HG02981 (cell line): ENCODE results near the gene ALKBH2.
"Not testable (repeated sequence)": the region's sequence is repeated elsewhere in the genome, so short reads cannot be mapped to it uniquely, and the experiment has no call there.

Experiments
- ATAC-seq: cut with Tn5 transposase; IDR thresholded peaks from one replicate; pipeline ENCODE4 v1.9.1; 2021; ENCODE audit warnings: mild to moderate bottlenecking, moderate library complexity; ENCODE audit not compliant: unreplicated experiment

The ALKBH2 gene

DNA sequence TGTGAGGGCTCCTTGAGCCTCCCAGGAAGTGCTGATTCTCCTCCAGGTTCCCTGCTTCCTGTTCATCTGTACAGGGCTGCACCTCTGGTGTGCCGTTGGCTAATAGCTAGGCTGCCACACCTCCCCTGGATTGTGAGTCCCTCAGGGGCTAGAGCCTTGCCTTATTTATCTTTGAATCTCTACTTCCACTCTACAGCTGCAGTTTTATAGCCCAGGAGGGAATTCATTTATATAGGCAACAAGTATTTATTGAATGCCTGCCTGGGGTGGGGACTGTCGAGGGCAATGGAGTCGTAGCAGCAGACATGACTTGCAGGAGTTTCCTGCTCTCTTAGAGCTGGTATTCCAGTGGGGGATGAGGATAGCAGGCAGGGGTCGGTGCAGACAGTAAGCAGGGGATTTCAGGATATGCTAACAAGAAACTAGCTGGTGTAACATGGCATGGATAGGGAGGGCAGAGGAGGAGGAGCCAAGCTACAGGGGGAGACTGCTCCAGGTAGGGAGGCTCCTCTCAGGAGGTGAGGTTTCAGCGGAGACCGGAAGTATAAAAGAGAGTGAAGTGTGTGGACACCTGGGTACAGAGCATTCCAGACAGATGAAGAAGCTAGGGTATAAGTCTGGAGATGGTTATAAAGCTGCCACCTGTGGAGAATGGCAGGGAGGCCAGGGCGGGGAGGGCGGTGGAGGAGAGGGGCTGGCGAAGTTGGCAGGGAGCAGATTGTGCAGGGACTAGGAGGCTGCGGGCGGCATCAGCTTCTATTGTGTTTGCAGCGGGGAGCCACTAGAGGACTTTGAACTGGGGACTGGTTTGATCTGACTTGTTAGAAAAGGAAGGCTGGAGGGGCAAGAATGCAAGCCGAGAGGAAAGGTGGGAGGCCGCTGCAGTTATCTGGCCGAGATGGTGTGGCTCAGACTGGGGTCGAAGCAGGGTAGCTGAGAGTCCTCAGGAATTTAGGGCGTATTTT lies 23.7 kb downstream of the ALKBH2 start:
- ATAC-seq: no peak

DNA sequence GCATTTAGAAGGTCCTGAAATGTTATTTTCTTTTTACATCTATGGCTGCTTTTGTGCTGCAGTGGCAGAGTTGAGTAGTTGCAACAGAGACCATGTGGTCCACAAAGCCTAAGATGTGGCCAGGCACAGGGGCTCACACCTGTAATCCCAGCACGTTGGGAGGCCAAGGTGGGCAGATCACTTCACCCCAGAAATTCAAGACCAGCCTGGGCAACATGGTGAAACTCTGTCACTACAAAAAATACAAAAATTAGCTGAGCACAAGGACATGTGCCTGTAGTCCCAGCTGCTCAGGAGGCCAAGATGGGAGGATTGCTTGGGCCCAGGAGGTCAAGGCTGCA lies 27.4 kb downstream of the ALKBH2 start:
- no peak for ATAC-seq

GRCh38 chr12:109065154-109065852 lies 28.0 kb downstream of the ALKBH2 start:
- no peak for ATAC-seq

DNA sequence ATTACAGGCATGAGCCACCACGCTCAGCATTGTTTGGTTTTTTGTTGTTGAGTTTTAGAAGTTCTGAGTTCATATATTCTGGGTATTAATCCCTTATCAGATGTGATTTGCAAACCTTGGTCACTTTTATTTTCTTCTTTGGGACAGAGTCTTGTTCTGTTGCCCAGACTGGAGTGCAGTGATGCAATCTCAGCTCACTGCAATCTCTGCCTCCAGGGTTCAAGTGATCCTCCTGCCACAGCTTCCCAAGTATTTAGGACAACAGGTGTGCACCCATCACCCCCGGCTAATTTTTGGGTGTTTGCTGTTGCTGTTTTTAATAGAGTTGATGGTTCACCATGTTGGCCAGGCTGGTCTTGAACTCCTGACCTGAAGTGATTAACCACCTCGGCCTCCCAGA lies 29.1 kb downstream of the ALKBH2 start:
- no peak for ATAC-seq

DNA sequence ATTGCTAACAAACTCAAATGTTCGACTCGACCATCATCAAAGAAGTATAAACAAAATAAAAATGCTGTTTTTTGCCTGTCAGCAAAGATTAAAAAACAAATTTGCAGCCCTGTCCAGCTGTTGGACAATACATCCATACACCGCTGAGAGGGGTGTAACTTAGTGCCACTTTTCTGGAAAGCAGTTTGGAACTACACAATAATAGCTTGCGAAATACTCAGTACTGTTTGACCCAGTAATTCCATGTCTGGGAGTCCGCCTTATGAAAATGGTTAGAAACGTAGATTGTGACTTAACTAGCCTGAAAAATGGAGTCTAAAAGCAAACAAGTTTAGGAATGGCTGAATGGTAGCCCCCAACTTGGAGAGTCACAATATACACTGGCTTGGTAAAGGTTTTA lies 34.5 kb downstream of the ALKBH2 start:
- no peak for ATAC-seq

- no peak for ATAC-seq
Observed at GRCh38 chr12:109057376-109057775, 35.9 kb downstream of the ALKBH2 start.

DNA sequence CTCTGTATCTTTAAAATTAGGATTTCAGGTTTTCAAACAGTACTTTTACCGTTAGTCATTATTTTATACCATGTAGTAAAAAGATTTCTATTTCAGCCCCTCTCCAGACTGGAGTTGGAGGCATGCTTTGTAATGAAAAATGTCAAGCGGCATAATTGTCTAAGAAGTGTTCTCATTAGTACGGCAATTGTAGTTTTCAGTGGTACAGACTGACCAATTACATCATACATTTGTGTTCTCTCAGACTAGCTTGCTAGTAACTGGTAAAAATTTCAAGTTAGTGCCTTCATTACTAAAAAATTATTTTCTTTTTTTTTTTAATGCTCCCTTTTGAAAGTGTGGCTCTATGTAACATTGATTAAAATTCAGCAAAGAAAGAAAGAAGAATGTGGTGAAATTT lies 36.4 kb downstream of the ALKBH2 start:
- no peak for ATAC-seq

DNA sequence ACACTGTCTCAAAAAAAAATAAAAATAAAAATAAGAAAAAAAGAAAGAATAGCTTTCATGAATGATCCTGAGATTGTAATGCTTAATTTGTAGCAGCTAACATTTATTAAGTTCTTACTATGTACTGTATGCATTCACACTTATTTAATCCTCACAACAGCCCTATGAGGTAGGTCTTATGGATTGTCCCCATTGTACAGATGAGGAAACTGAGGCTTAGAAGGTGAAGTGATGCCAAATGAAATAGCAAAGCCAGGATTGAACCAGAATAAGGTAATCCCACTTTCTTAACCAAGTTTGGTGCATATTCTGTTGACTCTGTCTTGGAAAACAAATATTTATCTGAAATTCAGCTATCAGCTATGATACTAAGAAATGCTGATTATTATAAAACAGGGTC lies 38.8 kb downstream of the ALKBH2 start:
- ATAC-seq: no peak

DNA sequence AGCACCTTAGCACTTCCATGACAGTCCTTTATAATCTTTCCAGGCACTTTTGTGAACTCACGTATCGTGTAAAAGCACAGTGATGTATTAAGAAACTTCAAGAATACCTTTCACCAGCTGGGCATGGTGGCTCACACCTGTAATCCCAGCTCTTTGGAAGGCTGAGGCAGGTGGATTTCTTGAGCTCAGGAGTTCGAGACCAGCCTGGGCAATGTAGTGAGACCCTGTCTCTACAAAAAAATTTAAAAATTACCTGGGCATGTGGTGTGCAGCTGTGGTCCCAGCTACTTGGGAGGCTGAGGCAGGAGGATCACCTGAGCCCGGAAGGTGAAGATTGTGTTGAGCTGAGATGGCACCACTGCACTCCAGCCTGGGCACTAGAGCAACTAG lies 39.2 kb downstream of the ALKBH2 start:
- not testable (repeated sequence) for ATAC-seq

- peak; percentile 48 for ATAC-seq
Observed at GRCh38 chr12:109053382-109054123, 39.7 kb downstream of the ALKBH2 start.

DNA sequence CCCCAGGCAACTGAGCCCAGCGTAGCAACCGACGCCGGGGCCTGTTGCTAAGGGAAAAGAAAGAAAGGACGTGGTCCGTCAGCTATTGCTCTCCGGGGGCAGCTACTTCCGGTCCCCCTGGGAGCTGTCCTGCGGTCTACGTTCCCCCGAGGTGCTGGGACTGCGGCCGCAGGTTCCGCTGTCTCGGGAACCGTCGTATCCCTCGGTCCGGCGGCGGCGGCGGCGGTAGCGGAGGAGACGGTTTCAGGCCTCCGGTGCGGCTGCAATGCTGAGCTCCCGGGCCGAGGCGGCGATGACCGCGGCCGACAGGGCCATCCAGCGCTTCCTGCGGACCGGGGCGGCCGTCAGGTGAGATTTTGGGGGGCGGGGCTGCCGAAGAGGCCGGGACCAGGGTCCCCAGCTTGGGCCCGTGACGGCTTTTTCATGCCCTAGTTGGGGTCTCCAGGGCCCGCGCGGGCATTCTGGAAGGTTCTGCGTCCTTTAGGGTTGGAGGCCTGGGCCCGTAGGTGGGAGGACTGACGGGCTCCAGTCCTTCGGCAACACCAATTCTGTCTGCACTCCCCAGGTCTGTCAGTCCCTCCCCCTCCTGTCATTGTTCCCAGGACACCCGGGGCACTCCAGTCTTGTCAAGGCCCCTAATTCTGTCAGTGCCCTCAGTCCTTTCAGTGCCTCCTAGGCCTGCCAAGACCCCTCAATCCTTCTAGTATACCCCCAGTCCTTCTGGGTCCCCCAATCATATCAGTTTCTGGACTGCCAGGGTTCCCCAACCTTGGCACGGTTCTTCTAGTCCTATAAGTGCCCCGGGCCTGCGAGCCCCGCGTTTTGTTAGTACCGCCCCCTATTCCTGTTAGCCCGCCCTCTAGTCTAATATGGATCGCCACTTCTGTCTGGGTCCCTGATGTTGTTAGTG lies 40.6 kb downstream of the ALKBH2 start, which contains the start of gene USP30:
USP30 (plus strand) TSS at position 163 of the 910 bp plus-strand sequence; CDS start at position 266, 103 bp downstream.
- peak; percentile 76 for ATAC-seq

DNA sequence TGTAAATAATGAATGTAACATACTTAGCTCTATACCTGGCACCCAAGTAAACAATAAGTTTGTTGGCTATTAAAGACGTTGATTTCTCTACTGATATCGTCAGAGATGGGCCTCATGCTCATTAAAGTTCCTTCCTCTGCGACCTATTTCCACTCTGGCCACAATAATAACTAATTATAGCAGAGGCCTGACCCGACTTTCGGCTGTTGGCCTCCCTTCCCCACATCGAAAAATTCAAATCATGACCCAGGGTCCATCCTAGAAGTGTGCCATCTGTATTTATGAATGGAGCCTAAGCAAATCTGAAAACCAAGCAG lies 41.2 kb downstream of the ALKBH2 start:
- ATAC-seq: no peak

- ATAC-seq: not testable (repeated sequence)
Observed at GRCh38 chr12:109049794-109050193, 43.5 kb downstream of the ALKBH2 start.

DNA sequence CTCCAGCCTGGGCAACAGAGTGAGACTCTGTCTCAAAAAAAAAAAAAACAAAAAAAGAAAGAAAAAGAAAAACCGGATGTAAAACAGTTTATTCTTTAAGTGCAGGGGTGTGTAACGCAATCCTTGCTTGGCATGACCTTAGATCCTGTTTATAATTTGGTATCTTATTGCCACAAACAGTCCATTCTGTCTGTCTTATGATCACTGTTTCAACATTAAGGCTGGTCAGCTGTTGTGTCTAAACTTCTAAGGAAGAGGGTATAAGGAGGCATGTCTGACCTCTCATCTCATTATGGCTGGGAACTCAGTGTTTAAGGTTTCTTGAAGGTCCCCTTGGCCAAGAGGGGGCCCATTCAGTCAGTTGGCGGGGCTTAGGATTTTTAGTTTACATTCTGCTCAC lies 44.6 kb downstream of the ALKBH2 start:
- ATAC-seq: not testable (repeated sequence)

DNA sequence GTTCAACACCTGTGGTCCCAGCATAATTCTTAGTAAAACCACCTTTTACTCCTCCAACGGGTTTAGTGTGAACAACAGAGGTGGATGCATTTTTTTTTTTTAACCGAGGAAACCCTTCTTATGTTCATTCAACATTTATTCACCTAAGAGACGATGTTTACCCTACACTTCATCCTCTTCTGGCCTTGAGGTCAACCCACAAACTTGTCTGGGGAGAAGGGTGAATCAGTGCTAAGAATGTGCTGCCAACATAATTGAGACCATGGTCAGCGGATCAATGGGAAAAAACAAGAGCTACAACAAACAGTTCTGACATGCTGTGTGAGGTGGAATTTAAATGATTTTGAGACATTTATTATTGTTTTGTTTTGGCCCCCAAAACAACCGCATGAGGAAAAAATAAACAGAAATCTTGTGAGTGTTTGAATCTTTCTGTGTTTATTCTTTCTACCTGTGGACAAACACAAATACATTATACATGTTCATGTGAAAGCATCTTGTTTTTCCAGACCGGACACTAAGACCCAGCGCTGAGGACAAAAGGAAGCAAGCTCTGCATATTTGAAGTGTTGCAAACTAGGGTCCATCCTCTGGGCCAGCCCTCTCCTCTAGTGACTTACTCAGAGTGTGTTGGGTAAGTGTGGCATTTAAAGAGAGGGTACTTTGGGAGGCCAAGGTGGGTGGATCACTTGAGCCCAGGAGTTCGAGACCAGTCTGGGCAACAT lies 46.0 kb downstream of the ALKBH2 start:
- no peak for ATAC-seq

DNA sequence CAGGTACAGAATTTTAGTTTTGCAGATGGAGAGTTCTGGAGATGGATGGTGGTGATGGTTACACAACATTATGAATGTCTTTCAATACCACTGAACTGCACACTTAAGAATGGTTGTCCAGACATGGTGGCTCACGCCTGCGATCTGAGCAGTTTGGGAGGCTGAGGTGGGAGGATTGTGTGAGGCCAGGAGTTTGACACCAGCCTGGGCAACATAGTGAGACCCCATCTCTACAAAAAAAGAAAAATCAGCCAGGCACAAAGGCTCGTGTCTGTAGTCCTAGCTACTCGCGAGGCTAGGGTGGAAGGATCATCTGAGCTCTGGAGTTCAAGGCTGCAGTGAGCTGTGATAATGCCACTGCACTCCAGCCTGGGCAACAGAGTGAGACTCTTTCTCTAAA lies 49.0 kb downstream of the ALKBH2 start:
- no peak for ATAC-seq
